ENCODE results near the gene VSIG10L.

DNA sequence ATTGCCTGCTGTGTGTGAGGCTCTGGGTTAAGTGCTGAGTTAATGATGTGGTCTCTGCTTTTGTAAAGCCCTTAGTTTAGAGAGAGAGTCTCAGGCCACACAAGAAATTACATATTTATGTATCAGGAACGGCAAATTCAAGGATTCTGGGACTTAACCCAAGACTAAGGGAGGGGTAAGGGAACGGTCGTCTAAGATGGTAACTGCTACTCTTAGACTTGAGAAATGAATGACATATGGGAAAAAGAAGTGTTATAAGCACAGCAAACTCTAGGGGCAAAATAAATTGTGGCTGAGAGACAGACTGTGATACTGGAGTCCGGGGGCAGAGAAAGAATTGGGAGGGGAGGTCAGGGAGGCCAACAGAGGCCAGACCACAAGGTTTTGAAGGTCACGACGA, 10.2 kb downstream of the VSIG10L start:
- TF ChIP-seq NFIC (IDR thresholded peaks at IDR 0.05): no peak
- no peak for TF ChIP-seq RAD21 (IDR thresholded peaks at IDR 0.05; ENCODE audit: low read depth)
- TF ChIP-seq YY1 (IDR thresholded peaks at IDR 0.05; ENCODE audit: low read depth): no peak
- TF ChIP-seq CREB1 (IDR thresholded peaks at IDR 0.05; ENCODE audit: low read depth): no peak
- TF ChIP-seq, protein P1, sequence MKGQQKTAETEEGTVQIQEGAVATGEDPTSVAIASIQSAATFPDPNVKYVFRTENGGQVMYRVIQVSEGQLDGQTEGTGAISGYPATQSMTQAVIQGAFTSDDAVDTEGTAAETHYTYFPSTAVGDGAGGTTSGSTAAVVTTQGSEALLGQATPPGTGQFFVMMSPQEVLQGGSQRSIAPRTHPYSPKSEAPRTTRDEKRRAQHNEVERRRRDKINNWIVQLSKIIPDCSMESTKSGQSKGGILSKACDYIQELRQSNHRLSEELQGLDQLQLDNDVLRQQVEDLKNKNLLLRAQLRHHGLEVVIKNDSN (IDR thresholded peaks at IDR 0.05): no peak
- no peak for TF ChIP-seq TAF1 (IDR thresholded peaks at IDR 0.05; ENCODE audit: low read depth)
- no peak for TF ChIP-seq EP300 (IDR thresholded peaks at IDR 0.05; ENCODE audit: borderline replicate concordance)
